ENCODE results near the gene UBE2I.
A peak's percentile ranks its signal among the peaks of the same experiment; 100 is the strongest.

UBE2I gene

GRCh38 chr16:1364510-1364909 lies 55.1 kb downstream of the UBE2I start:
- no peak for DNase-seq

- DNase-seq = no peak
Observed at GRCh38 chr16:1366060-1366711, 56.8 kb downstream of the UBE2I start.

- DNase-seq = no peak
Observed at GRCh38 chr16:1366712-1367299, 57.4 kb downstream of the UBE2I start.

- DNase-seq = no peak
Observed at GRCh38 chr16:1367486-1368174, 58.2 kb downstream of the UBE2I start.

- DNase-seq = no peak
Observed at GRCh38 chr16:1371054-1371978, 61.9 kb downstream of the UBE2I start.

GRCh38 chr16:1372292-1372950 lies 63.0 kb downstream of the UBE2I start:
- DNase-seq = no peak

- DNase-seq = peak; percentile 19
Observed at GRCh38 chr16:1374418-1375297, 65.2 kb downstream of the UBE2I start.

- DNase-seq = no peak
Observed at GRCh38 chr16:1375298-1375640, 65.8 kb downstream of the UBE2I start.

GRCh38 chr16:1375741-1376410 lies 66.4 kb downstream of the UBE2I start:
- DNase-seq = no peak
